PC-9 (cell line): Measurements from ENCODE around the gene ZNF710. TPM values are rescaled to one million over a fixed set of nuclear protein-coding genes. Genes with fewer than 3 reads are reported as not detected.
A peak's percentile ranks its signal among the peaks of the same experiment; 100 is the strongest.
"Not testable (repeated sequence)": the region's sequence is repeated elsewhere in the genome, so short reads cannot be mapped to it uniquely, and the experiment has no call there.

Experiments used
- BruUV-seq: library from RNA; stranded (reverse); fragments of 400-500 nt; replicated peaks from 2 replicates; lab custom pipeline; 2021; lab: Mats Ljungman, UMichigan
- CTCF ChIA-PET: fragments of 300-600 bp; sonication (Branson Sonifier 250); formaldehyde crosslinking; loops from one replicate; lab custom pipeline; 2022; ENCODE audit warnings: antibody characterized with exemption; lab: Charles Lee
- POLR2A ChIA-PET: fragments of 300-600 bp; sonication (Branson Sonifier 250); formaldehyde crosslinking; loops from one replicate; lab custom pipeline; 2022; ENCODE audit warnings: antibody characterized with exemption; ENCODE audit not compliant: unreplicated experiment; lab: Charles Lee
- DNase-seq, 2 experiments: peaks; one replicate each; pipeline versions ENCODE4 v3.0.0 to v3.0.0-alpha.2; 2015 to 2022; ENCODE audit warnings: mixed read lengths in 1 of 2
- H2AFZ ChIP-seq: fragments of 200-600 bp; sonication (generic); 2 replicates; pipeline ENCODE4 v1.8.1; 2017; ENCODE audit warnings: antibody characterized with exemption
- H3F3A ChIP-seq: fragments of 200-600 bp; sonication (generic); 2 replicates; pipeline ENCODE4 v1.8.1; 2017; ENCODE audit warnings: antibody characterized with exemption, mild to moderate bottlenecking, low read depth; ENCODE audit not compliant: insufficient read depth
- H3K27ac ChIP-seq: fragments of 200-600 bp; sonication (generic); 2 replicates; pipeline ENCODE4 v1.6.1; 2016; ENCODE audit warnings: mixed run types
- H3K27me3 ChIP-seq: fragments of 200-600 bp; sonication (generic); 2 replicates; pipeline ENCODE4 v1.6.1; 2016; ENCODE audit warnings: low read depth, mixed run types; ENCODE audit not compliant: insufficient read depth
- H3K36me3 ChIP-seq: fragments of 200-600 bp; sonication (generic); 2 replicates; pipeline ENCODE4 v1.6.1; 2016; ENCODE audit warnings: low read depth, mixed run types
- H3K4me1 ChIP-seq: fragments of 200-600 bp; sonication (generic); replicated peaks from 2 replicates; pipeline ENCODE4 v1.6.1; 2016; ENCODE audit warnings: mixed run types; ENCODE audit not compliant: insufficient read depth
- H3K4me2 ChIP-seq: fragments of 200-600 bp; sonication (generic); 2 replicates; pipeline ENCODE4 v1.6.1; 2017; ENCODE audit warnings: mixed run types
- H3K4me3 ChIP-seq: fragments of 200-600 bp; sonication (generic); 2 replicates; pipeline ENCODE4 v1.6.1; 2016; ENCODE audit warnings: mixed run types
- H3K79me2 ChIP-seq: fragments of 200-600 bp; sonication (generic); 2 replicates; pipeline ENCODE4 v1.6.1; 2017; ENCODE audit warnings: low read depth, mixed run types
- H3K9me2 ChIP-seq: fragments of 200-600 bp; sonication (generic); 2 replicates; pipeline ENCODE4 v1.8.1; 2017; ENCODE audit warnings: mild to moderate bottlenecking; ENCODE audit not compliant: insufficient read depth
- H3K9me3 ChIP-seq: fragments of 200-600 bp; sonication (generic); 2 replicates; pipeline ENCODE4 v1.8.1; 2016; ENCODE audit warnings: low read depth; ENCODE audit not compliant: insufficient read depth
- H4K20me1 ChIP-seq: fragments of 200-600 bp; sonication (generic); 2 replicates; pipeline ENCODE4 v1.8.1; 2017; ENCODE audit not compliant: insufficient read depth
- CTCF ChIP-seq: fragments of 200-600 bp; sonication (generic); conservative IDR thresholded peaks from 2 replicates; pipeline ENCODE4 v1.6.1; 2017; ENCODE audit warnings: mixed run types, antibody characterized with exemption, mild to moderate bottlenecking, moderate library complexity
- EZH2 ChIP-seq: fragments of 200-600 bp; sonication (generic); IDR thresholded peaks from 2 replicates; pipeline ENCODE4 v1.8.0; 2017; ENCODE audit warnings: antibody characterized with exemption, low read depth
- intact Hi-C: fragments of 100-400 bp; cut with micrococcal nuclease; formaldehyde crosslinking; loops from one replicate; pipeline ENCODE4 v1.10.0; 2022; ENCODE audit not compliant: unreplicated experiment
- total RNA-seq: library from RNA; stranded (reverse); gene quantifications from 2 replicates; pipeline ENCODE4 v1.2.3, GENCODE V29; 2021

ZNF710 gene
- total RNA-seq, 1 experiment from 2014 or later = 23.4 TPM

DNA sequence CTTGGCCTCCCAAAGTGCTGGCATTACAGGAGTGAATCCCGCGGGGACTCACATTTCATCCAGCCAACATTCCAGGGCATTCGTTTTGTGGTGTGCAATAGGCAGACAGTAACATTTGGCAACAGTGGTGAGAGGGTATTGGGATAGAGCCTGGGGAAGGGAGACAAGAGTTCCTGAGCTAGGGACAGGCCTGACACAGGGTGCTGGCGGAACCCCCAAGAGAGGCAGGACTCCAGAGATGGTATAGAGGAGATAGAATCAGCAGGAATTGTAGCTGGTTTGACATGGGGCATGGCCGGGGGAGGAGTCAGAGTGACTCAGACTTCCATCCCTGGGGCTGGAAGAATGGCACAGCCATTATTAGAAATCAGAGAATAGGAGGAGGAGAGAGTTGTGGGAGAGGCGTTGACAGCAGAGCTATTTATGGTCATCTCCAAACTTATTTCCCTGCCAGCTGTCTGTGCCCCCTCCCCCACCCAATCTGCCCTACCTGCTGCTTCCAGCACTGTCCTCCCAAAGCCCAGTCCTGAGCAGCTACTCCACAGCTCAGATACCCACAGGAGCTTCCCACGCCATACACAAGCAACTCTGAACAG, 105.5 kb downstream of the ZNF710 start:
- no peaks in the 10 kb centered on the region for H3K9me2 ChIP-seq
- 0 out of 2 replicates have a peak overlapping the region, but pooled peaks have one; percentile 5 for H3K27ac ChIP-seq
- TF ChIP-seq CTCF (no peak), EZH2 (no peak)
- H4K20me1 ChIP-seq = no peaks in the 10 kb centered on the region
- peaks cover 18% of the 10 kb centered on the region for H3F3A ChIP-seq
- H3K4me3 ChIP-seq = no peak overlapping the region
- peak; percentile 61 to 64 for DNase-seq
- intact Hi-C loops = no loop called here
- no peaks in the 10 kb centered on the region for H3K36me3 ChIP-seq
- no peaks in the 10 kb centered on the region for H3K9me3 ChIP-seq
- peaks cover 2% of the 10 kb centered on the region; the same call in 1 of the 2 replicates for H3K79me2 ChIP-seq
- H2AFZ ChIP-seq = peak overlapping the region; percentile 61; the same call in 1 of the 2 replicates
- CTCF ChIA-PET = interaction anchor here (0.5 to 0.8 kb wide), 2 partner anchors 37 to 108 kb away, joined by 5 to 6 read pairs; no protein-coding TSS in a partner anchor
- peaks cover 45% of the 10 kb centered on the region for H3K4me1 ChIP-seq
- POLR2A ChIA-PET = interaction anchor here (0.6 kb wide), 3 partner anchors 11 to 228 kb away, joined by 8 to 23 read pairs (median 17); no protein-coding TSS in a partner anchor
- no TSS peak for BruUV-seq
- peak overlapping the region; percentile 57 for H3K4me2 ChIP-seq
- no peaks in the 10 kb centered on the region for H3K27me3 ChIP-seq

DNA sequence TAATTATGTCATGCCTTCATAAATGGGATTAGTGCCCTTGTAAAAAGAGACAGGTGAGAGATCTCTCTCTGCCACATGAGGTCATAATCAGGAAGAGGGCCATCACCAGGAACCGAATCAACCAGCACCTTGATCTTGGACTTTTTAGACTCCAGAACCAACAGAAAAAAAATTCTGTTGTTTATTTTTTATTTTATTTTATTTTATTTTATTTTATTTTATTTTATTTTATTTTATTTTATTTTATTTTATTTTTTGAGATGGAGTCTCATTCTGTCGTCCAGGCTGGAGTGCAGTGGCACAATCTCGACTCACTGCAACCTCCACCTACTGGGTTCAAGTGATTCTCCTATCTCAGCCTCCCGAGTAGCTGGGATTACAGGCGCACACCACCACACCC, 106.9 kb downstream of the ZNF710 start:
- intact Hi-C loops, H3K4me2 ChIP-seq, CTCF ChIA-PET, H3K36me3 ChIP-seq, H3K9me3 ChIP-seq, H3K4me3 ChIP-seq, H3K9me2 ChIP-seq, H3K27ac ChIP-seq, H2AFZ ChIP-seq, H3K27me3 ChIP-seq, H3K79me2 ChIP-seq, H4K20me1 ChIP-seq, BruUV-seq, DNase-seq, POLR2A ChIA-PET: not testable (repeated sequence)
- H3F3A ChIP-seq = peaks cover 18% of the 10 kb centered on the region
- H3K4me1 ChIP-seq = peaks cover 39% of the 10 kb centered on the region

- H3F3A ChIP-seq = peaks cover 12% of the 10 kb centered on the region
- H3K79me2 ChIP-seq, H3K36me3 ChIP-seq, CTCF ChIA-PET, DNase-seq, BruUV-seq, H3K4me2 ChIP-seq, H3K27me3 ChIP-seq, H3K9me3 ChIP-seq, intact Hi-C loops, H2AFZ ChIP-seq, H3K27ac ChIP-seq, H3K9me2 ChIP-seq, H3K4me3 ChIP-seq, H4K20me1 ChIP-seq: not testable (repeated sequence)
- POLR2A ChIA-PET = interaction anchor here (0.7 kb wide), 1 partner anchor 23 kb away, joined by 18 read pairs; no protein-coding TSS in a partner anchor
- peaks cover 27% of the 10 kb centered on the region for H3K4me1 ChIP-seq
Measured at GRCh38 chr15:90109163-90109751, 108.1 kb downstream of the ZNF710 start.

- no peaks in the 10 kb centered on the region for H4K20me1 ChIP-seq
- no peaks in the 10 kb centered on the region for H3K9me2 ChIP-seq
- TF ChIP-seq CTCF (no peak), EZH2 (no peak)
- no peaks in the 10 kb centered on the region for H3F3A ChIP-seq
- H3K4me2 ChIP-seq = no peak overlapping the region
- H3K4me3 ChIP-seq = no peak overlapping the region
- BruUV-seq = no TSS peak
- no peaks in the 10 kb centered on the region for H3K36me3 ChIP-seq
- no peaks in the 10 kb centered on the region for H3K4me1 ChIP-seq
- no peak for DNase-seq
- no peaks in the 10 kb centered on the region for H3K27me3 ChIP-seq
- no peak overlapping the region for H3K27ac ChIP-seq
- peaks cover 12% of the 10 kb centered on the region for H3K9me3 ChIP-seq
- intact Hi-C loops = no loop called here
- H2AFZ ChIP-seq = no peak overlapping the region
- POLR2A ChIA-PET = no interaction called here
- no peaks in the 10 kb centered on the region for H3K79me2 ChIP-seq
- CTCF ChIA-PET = no interaction called here
Measured at GRCh38 chr15:90113166-90113565, 112.0 kb downstream of the ZNF710 start.
